ENCODE measurements around the gene SMC5. TPM values are rescaled to one million over a fixed set of nuclear protein-coding genes. Genes with fewer than 3 reads are reported as not detected.
"Not testable (repeated sequence)": the region's sequence is repeated elsewhere in the genome, so short reads cannot be mapped to it uniquely, and the experiment has no call there.

SMC5 gene
- polyA plus RNA-seq (2013, experiment 1 of 2; ENCODE audit: insufficient read length) = 19.8 TPM
- polyA plus RNA-seq (2013, experiment 2 of 2; ENCODE audit: insufficient read length) = 24.9 TPM

- peak; percentile 92 for DNase-seq
Observed at GRCh38 chr9:70258692-70259511, at the start of gene SMC5. Gene SMC5 (plus strand): TSS chr9:70258978. CDS start chr9:70259079, 101 bp downstream.

GRCh38 chr9:70217029-70217428 is 41.7 kb upstream of the SMC5 start:
- no peak for DNase-seq

GRCh38 chr9:70218767-70219166 is 40.0 kb upstream of the SMC5 start:
- peak; percentile 78 for DNase-seq

- peak; percentile 18 for DNase-seq
Observed at GRCh38 chr9:70220216-70220615, 38.6 kb upstream of the SMC5 start.

GRCh38 chr9:70222354-70222753 is 36.4 kb upstream of the SMC5 start:
- peak; percentile 44 for DNase-seq

- DNase-seq = no peak
Observed at GRCh38 chr9:70228118-70228517, 30.7 kb upstream of the SMC5 start.

GRCh38 chr9:70228611-70229010 is 30.2 kb upstream of the SMC5 start:
- DNase-seq = no peak

- no peak for DNase-seq
Observed at GRCh38 chr9:70229026-70229425, 29.8 kb upstream of the SMC5 start.

GRCh38 chr9:70229579-70229978 is 29.2 kb upstream of the SMC5 start:
- DNase-seq = peak; percentile 58

- DNase-seq = no peak
Observed at GRCh38 chr9:70232476-70232875, 26.3 kb upstream of the SMC5 start.

GRCh38 chr9:70234208-70234607 is 24.6 kb upstream of the SMC5 start:
- not testable (repeated sequence) for DNase-seq

GRCh38 chr9:70245952-70246351 is 12.8 kb upstream of the SMC5 start:
- DNase-seq = not testable (repeated sequence)

- DNase-seq = no peak
Observed at GRCh38 chr9:70250221-70250620, 8.6 kb upstream of the SMC5 start.

- peak; percentile 68 for DNase-seq
Observed at GRCh38 chr9:70255486-70255885, 3.3 kb upstream of the SMC5 start.

GRCh38 chr9:70256123-70256551 is 2.6 kb upstream of the SMC5 start:
- peak; percentile 93 for DNase-seq

- no peak for DNase-seq
Observed at GRCh38 chr9:70257502-70257901, 1.3 kb upstream of the SMC5 start.

- DNase-seq = peak; percentile 72
Observed at GRCh38 chr9:70257991-70258691, 637 bp upstream of the SMC5 start.

- no peak for DNase-seq
Observed at GRCh38 chr9:70259512-70259802, 679 bp downstream of the SMC5 start.

- DNase-seq = no peak
Observed at GRCh38 chr9:70260007-70260443, 1.2 kb downstream of the SMC5 start.

- DNase-seq = no peak
Observed at GRCh38 chr9:70260606-70261005, 1.8 kb downstream of the SMC5 start.

GRCh38 chr9:70261131-70261870 is 2.5 kb downstream of the SMC5 start:
- DNase-seq = no peak

GRCh38 chr9:70262366-70262765 is 3.6 kb downstream of the SMC5 start:
- DNase-seq = no peak

GRCh38 chr9:70262948-70263347 is 4.2 kb downstream of the SMC5 start:
- no peak for DNase-seq
